Nephron (organoid): ENCODE data around the gene SLC38A3.

Source experiments
- H3K27ac Mint-ChIP-seq, 3 experiments: 2 replicates each; pipeline ENCODE4 v1.8.0; 2020; ENCODE audit warnings: mixed read lengths in 3 of 3, mild to moderate bottlenecking in 2 of 3, moderate library complexity in 1 of 3
- H3K27me3 Mint-ChIP-seq: 2 replicates; pipeline ENCODE4 v1.8.0; 2021; ENCODE audit warnings: low read depth, mild to moderate bottlenecking, moderate library complexity, mixed read lengths
- H3K36me3 Mint-ChIP-seq: 2 replicates; pipeline ENCODE4 v1.8.0; 2020; ENCODE audit warnings: low read depth, mixed read lengths
- H3K4me1 Mint-ChIP-seq: 2 replicates; pipeline ENCODE4 v1.8.0; 2020; ENCODE audit warnings: mixed read lengths
- H3K4me3 Mint-ChIP-seq, 3 experiments: 2 replicates each; pipeline ENCODE4 v1.8.0; 2020; ENCODE audit warnings: mild to moderate bottlenecking in 3 of 3, mixed read lengths in 3 of 3, moderate library complexity in 2 of 3
- H3K9me3 Mint-ChIP-seq: 2 replicates; pipeline ENCODE4 v1.8.0; 2020; ENCODE audit warnings: mixed read lengths
- CTCF ChIP-seq, 3 experiments: fragments of 200-600 bp; sonication (generic); IDR thresholded peaks; one replicate each; pipeline ENCODE4 v1.5.0; 2021; ENCODE audit warnings: antibody characterized with exemption in 3 of 3; ENCODE audit not compliant: unreplicated experiment in 3 of 3

SLC38A3 gene

GRCh38 chr3:50192124-50192523, 12.9 kb upstream of the SLC38A3 start:
- peaks cover 7% of the 10 kb centered on the region for H3K4me1 Mint-ChIP-seq
- H3K27ac Mint-ChIP-seq: no peak overlapping the region
- TF ChIP-seq CTCF (IDR thresholded peaks at IDR 0.05; ENCODE audit: unreplicated experiment in 3 of 3): no peak
- H3K4me3 Mint-ChIP-seq: no peak overlapping the region
- H3K9me3 Mint-ChIP-seq: no peaks in the 10 kb centered on the region
- no peaks in the 10 kb centered on the region for H3K36me3 Mint-ChIP-seq
- H3K27me3 Mint-ChIP-seq: peaks cover 14% of the 10 kb centered on the region

GRCh38 chr3:50192689-50193141, 12.4 kb upstream of the SLC38A3 start:
- peaks cover 7% of the 10 kb centered on the region for H3K4me1 Mint-ChIP-seq
- H3K4me3 Mint-ChIP-seq: no peak overlapping the region
- H3K27ac Mint-ChIP-seq: no peak overlapping the region
- H3K36me3 Mint-ChIP-seq: no peaks in the 10 kb centered on the region
- peak; percentile 87 to 94 (median 94) for TF ChIP-seq CTCF (IDR thresholded peaks at IDR 0.05; ENCODE audit: unreplicated experiment in 3 of 3)
- peaks cover 18% of the 10 kb centered on the region for H3K27me3 Mint-ChIP-seq
- no peaks in the 10 kb centered on the region for H3K9me3 Mint-ChIP-seq

GRCh38 chr3:50193286-50193685, 11.8 kb upstream of the SLC38A3 start:
- Mint-ChIP-seq H3K4me3 (no peak overlapping the region), H3K36me3 (no peaks in the 10 kb centered on the region), H3K4me1 (peaks cover 7% of the 10 kb centered on the region), H3K27me3 (peaks cover 18% of the 10 kb centered on the region), H3K27ac (no peak overlapping the region), H3K9me3 (no peaks in the 10 kb centered on the region)
- TF ChIP-seq CTCF (IDR thresholded peaks at IDR 0.05; ENCODE audit: unreplicated experiment in 3 of 3): no peak

GRCh38 chr3:50193746-50194127, 11.3 kb upstream of the SLC38A3 start:
- Mint-ChIP-seq H3K9me3 (no peaks in the 10 kb centered on the region), H3K27ac (no peak overlapping the region), H3K4me1 (peaks cover 7% of the 10 kb centered on the region), H3K27me3 (peaks cover 18% of the 10 kb centered on the region), H3K36me3 (no peaks in the 10 kb centered on the region), H3K4me3 (no peak overlapping the region)
- no peak for TF ChIP-seq CTCF (IDR thresholded peaks at IDR 0.05; ENCODE audit: unreplicated experiment in 3 of 3)

GRCh38 chr3:50194128-50194902, 10.8 kb upstream of the SLC38A3 start:
- no peaks in the 10 kb centered on the region for H3K36me3 Mint-ChIP-seq
- peaks cover 3% of the 10 kb centered on the region for H3K4me1 Mint-ChIP-seq
- no peak overlapping the region for H3K4me3 Mint-ChIP-seq
- H3K27me3 Mint-ChIP-seq: peaks cover 16% of the 10 kb centered on the region
- peak; percentile 76 to 77 (median 77) for TF ChIP-seq CTCF (IDR thresholded peaks at IDR 0.05; ENCODE audit: unreplicated experiment in 3 of 3)
- H3K27ac Mint-ChIP-seq: no peak overlapping the region
- no peaks in the 10 kb centered on the region for H3K9me3 Mint-ChIP-seq
